SJCRH30 (cell line): ENCODE measurements around the gene LINGO1. TPM values are rescaled to one million over a fixed set of nuclear protein-coding genes. Genes with fewer than 3 reads are reported as not detected.

ENCODE experiments used
- DNase-seq, 2 experiments: peaks; one replicate each; pipeline ENCODE4 v3.0.0-alpha.2; 2015 to 2020
- H3K27ac ChIP-seq: fragments of 250-450 bp; sonication (Bioruptor Pico); 2 replicates; pipeline ENCODE4 v1.5.1; 2020; ENCODE audit warnings: mild to moderate bottlenecking, moderate library complexity
- H3K27me3 ChIP-seq: fragments of 250-450 bp; sonication (Bioruptor Pico); 2 replicates; pipeline ENCODE4 v1.5.1; 2020; ENCODE audit warnings: mild to moderate bottlenecking, moderate library complexity
- H3K36me3 ChIP-seq: fragments of 250-450 bp; sonication (Bioruptor Pico); 2 replicates; pipeline ENCODE4 v1.5.1; 2020; ENCODE audit warnings: mild to moderate bottlenecking, moderate library complexity
- H3K4me1 ChIP-seq: fragments of 250-450 bp; sonication (Bioruptor Pico); 2 replicates; pipeline ENCODE4 v1.5.1; 2020; ENCODE audit warnings: mild to moderate bottlenecking, moderate library complexity
- H3K4me3 ChIP-seq: fragments of 250-450 bp; sonication (Bioruptor Pico); 2 replicates; pipeline ENCODE4 v1.5.1; 2020; ENCODE audit warnings: mild to moderate bottlenecking, moderate library complexity
- H3K9me3 ChIP-seq: fragments of 250-450 bp; sonication (Bioruptor Pico); replicated peaks from 2 replicates; pipeline ENCODE4 v1.5.1; 2020; ENCODE audit warnings: mild to moderate bottlenecking, moderate library complexity
- total RNA-seq: library from RNA; depleted of rRNA; stranded (reverse); fragments of >200 nt; shearing (Covaris generic); gene quantifications from 2 replicates; pipeline ENCODE4 v1.2.3, GENCODE V29; 2014

LINGO1 gene
- total RNA-seq, 1 experiment from 2014 or later = 0.26 TPM

DNA sequence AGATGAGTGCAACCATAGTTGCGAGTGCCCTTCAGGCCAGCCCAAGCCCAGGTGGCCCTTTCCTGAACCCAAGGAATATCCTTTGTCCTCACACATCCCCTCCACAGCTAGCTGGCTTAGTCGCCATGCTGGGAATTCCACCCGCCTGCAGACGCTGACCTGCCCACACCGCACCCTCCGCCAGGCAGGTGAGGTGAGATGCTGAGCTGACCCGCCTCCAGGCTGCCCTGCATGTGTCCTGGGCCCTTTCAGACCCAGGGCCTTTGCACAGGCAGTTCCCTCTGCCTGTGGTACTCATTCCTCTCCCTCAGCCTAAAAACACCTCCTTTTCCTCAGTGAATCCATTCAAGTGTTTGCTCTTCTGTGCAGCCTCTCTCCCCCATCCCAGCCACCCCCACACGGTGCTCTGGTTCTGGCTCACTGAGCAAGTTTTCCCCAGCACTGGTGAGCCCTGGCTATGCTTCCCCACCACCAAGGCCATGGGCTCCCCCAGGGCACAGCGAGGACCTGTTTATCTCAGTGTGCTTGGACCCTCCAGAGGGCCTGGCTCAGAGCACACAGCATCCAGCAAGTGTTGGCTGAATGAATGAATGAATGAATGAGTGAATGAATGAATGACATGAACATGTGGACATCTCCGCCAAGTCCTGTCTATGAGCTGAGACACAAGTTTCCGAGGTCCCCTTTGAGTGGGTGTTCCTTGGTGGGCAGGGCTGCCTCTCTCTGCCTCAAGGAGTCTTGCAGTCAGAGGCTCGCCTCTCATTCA is 33.0 kb upstream of the LINGO1 start:
- H3K9me3 ChIP-seq = no peaks in the 10 kb centered on the region
- H3K4me3 ChIP-seq = no peak overlapping the region
- no peaks in the 10 kb centered on the region for H3K4me1 ChIP-seq
- DNase-seq = no peak
- no peak overlapping the region for H3K27ac ChIP-seq
- no peaks in the 10 kb centered on the region for H3K36me3 ChIP-seq
- no peaks in the 10 kb centered on the region for H3K27me3 ChIP-seq

DNA sequence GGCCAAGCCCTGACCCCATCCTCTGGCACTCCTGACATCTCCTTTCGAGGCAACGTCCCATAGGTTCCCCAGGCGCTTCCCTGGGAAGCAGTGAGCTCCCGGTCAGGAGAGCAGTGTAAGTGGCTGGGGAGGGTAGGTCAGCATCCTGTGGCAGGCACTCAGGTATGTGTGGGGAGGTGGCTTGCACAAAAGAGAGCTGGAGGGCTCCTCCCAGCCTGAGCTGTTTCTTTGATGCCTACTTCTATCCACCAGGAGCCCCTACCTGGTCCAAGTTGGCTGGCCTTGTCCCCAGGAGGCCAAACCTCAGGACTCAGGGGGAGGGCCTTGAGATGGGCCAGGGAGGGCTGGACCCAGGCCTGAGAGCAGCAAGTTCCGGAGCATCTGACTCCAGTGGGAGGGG is 31.7 kb upstream of the LINGO1 start:
- peaks cover under 1% of the 10 kb centered on the region; the same call in 1 of the 2 replicates for H3K27me3 ChIP-seq
- H3K4me3 ChIP-seq = no peak overlapping the region
- H3K4me1 ChIP-seq = no peaks in the 10 kb centered on the region
- H3K27ac ChIP-seq = no peak overlapping the region
- H3K36me3 ChIP-seq = no peaks in the 10 kb centered on the region
- no peaks in the 10 kb centered on the region for H3K9me3 ChIP-seq
- no peak for DNase-seq

DNA sequence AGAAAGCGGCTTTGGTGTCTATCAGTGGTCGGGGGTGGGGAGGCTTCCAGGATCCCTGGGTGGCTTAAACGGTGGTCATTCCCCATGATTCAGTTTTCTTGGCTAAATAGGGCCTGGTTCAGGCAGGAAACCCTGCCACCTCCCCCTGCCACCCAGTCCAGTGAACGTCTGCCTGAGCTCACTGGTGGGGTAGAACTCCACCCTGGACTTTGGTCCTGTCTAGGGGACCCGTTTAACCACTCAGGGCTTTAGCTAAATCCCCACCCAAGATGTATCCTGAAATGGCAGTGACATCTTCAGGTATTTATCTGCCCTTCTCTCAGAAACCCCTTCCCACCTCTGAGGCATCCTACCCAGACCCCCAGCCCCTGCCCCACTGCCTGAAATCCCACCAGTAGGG is 30.5 kb upstream of the LINGO1 start:
- H3K4me1 ChIP-seq = no peaks in the 10 kb centered on the region
- H3K4me3 ChIP-seq = no peak overlapping the region
- no peak overlapping the region for H3K27ac ChIP-seq
- H3K27me3 ChIP-seq = peaks cover 4% of the 10 kb centered on the region; the same call in 1 of the 2 replicates
- DNase-seq = no peak
- no peaks in the 10 kb centered on the region for H3K36me3 ChIP-seq
- no peaks in the 10 kb centered on the region for H3K9me3 ChIP-seq

DNA sequence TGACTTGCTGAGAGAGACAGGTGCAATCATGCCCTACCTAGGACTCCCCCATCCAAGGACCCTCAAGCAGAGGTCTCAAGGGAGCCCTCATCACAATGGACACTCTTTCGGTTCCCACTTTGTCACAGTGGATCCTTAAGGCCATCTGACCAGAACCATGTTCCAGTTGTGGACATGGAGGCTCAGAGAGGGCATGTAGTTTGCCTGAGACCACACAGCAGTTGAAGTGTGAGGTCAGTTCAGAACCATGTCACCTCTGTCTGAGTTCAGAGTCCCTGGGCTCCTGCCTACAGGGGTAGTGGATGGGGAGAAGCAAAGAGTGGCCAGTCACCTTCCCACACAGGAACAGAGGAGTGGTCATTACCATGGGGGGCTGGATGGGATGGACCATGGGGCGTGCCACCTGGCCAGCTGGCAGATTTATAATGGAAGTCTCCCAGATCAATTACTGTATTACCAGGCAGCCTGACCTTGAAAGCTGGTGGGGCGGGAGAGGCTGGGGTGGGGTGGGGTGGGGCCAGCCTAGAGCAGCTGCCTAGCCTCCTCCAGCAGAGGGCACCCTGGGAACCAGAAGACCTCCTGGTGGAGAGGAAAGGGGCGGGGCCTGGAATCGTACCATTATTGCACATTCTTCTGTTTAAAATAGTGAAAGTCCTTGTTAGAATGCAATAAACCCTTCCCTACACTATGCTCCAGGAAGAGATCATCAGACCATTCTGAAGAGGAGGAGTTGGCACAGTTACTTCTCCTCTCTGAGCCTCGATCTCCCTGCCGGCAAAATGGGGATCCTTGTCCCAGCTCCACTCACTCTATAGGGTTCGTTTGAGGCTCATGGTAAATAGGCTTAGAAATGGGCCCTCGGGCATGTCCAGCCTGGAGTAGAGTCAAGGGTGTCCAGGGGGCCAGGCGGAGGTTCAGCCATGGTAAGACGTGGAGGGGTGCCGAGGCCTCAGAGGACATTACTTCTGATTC is 26.9 kb upstream of the LINGO1 start:
- H3K4me3 ChIP-seq = no peak overlapping the region
- H3K27ac ChIP-seq = no peak overlapping the region
- H3K36me3 ChIP-seq = no peaks in the 10 kb centered on the region
- peak; percentile 70 to 71 for DNase-seq
- H3K4me1 ChIP-seq = no peaks in the 10 kb centered on the region
- peaks cover 4% of the 10 kb centered on the region; the same call in 1 of the 2 replicates for H3K27me3 ChIP-seq
- no peaks in the 10 kb centered on the region for H3K9me3 ChIP-seq

DNA sequence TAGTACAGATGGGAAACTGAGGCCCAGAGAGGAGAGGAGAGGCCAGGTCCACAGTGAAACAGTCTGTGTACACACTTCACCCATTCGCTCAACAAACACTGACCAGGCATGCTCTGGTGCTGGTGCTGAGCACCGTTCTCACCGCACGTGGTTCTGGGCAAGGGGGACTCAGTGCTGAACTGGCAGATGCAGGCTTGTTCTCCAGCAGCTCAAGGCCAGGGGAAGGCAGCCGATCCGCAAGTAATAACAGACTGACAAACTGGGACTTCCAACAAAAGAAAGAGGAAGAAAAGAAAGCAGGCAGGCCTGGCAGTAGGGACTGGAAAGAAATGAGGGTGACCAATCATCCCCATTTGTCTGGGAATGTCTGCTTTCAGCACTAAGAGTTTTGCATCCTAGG is 25.6 kb upstream of the LINGO1 start:
- DNase-seq = no peak
- H3K27me3 ChIP-seq = peaks cover 4% of the 10 kb centered on the region; the same call in 1 of the 2 replicates

DNA sequence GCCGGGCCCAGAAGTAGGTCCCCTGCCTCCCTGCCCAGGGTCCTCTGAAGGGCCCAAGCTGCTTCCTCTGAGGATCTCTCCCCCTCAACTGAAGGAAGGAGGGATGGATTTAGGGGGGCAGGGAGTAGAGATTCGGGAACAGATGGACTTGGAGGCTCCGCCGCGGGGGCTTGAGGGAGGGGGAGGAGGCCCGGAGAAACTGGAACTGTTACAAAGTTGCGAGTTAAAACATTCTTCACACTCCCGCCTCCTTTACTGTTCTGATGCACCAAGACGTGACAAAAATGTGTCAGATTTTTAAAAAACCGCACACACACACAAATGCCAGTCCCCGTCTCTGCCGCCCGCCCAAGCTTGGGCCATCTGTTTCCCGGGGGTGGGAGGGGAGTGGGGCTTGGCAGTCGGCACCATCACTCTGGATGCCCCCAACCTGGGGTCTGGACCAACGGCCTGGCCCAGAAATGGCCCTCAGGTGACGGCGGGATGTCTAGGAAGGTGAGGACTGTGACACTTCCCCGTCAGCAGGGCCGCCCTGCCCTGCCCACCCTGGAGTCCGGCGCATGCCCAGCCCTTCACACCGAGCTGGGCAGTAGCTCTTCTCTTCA is 25.0 kb upstream of the LINGO1 start:
- no peak for DNase-seq
- no peaks in the 10 kb centered on the region for H3K9me3 ChIP-seq
- no peaks in the 10 kb centered on the region for H3K36me3 ChIP-seq
- H3K27me3 ChIP-seq = peaks cover 4% of the 10 kb centered on the region; the same call in 1 of the 2 replicates
- H3K27ac ChIP-seq = no peak overlapping the region
- H3K4me3 ChIP-seq = no peak overlapping the region
- no peaks in the 10 kb centered on the region for H3K4me1 ChIP-seq

More for the DNA sequence above, 25.6 kb upstream of the LINGO1 start:
- H3K4me3 ChIP-seq = no peak overlapping the region
- no peak overlapping the region for H3K27ac ChIP-seq
- no peaks in the 10 kb centered on the region for H3K9me3 ChIP-seq
- H3K36me3 ChIP-seq = no peaks in the 10 kb centered on the region
- no peaks in the 10 kb centered on the region for H3K4me1 ChIP-seq

DNA sequence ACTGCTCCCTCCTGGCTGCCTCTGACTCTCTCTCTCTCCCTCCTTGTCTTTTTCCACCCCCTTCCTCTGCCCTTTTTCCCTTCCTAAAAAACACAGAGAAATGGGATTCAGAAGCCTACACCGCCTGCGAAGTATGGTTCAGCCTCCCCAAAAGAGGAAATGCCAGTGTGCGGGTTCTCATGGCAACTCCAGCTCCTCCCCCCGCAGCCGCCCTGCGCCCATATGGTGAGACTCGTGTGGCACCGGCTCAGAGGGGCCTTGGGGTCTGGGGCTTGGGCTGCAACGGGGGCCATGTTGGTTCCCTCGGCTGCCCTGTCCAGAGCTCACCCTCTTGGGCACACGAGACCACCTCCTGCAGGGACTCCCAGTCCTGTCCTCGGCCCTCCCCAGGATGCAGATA is 23.6 kb upstream of the LINGO1 start:
- H3K27me3 ChIP-seq = peaks cover 4% of the 10 kb centered on the region; the same call in 1 of the 2 replicates
- no peak overlapping the region for H3K4me3 ChIP-seq
- DNase-seq = no peak
- H3K27ac ChIP-seq = no peak overlapping the region
- H3K4me1 ChIP-seq = no peaks in the 10 kb centered on the region
- no peaks in the 10 kb centered on the region for H3K36me3 ChIP-seq
- H3K9me3 ChIP-seq = no peaks in the 10 kb centered on the region

DNA sequence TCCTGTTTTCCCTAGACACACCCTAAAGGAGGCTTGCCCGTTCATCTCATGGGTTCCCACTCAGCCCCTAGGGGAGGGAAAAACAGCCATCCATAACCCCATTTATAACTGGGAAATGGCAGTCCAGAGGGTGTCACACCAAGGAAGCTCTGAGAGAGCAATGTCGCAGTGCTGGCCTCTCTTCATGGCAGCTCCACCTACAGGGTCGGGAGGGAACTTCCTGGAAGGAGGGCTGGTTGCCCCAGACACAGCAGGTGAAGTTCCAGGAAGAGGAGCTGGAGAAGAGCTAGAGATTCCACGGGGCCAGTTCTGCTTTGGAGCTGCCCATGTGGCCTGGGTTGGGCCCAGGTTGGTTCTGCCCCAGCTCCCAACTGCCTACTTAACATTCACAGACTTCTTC is 22.3 kb upstream of the LINGO1 start:
- Histone ChIP-seq H3K36me3 (no peaks in the 10 kb centered on the region), H3K27me3 (peaks cover 4% of the 10 kb centered on the region; the same call in 1 of the 2 replicates), H3K27ac (no peak overlapping the region), H3K4me3 (no peak overlapping the region), H3K4me1 (no peaks in the 10 kb centered on the region), H3K9me3 (no peaks in the 10 kb centered on the region)
- peak in 1 of 2 experiments; percentile 20 for DNase-seq

DNA sequence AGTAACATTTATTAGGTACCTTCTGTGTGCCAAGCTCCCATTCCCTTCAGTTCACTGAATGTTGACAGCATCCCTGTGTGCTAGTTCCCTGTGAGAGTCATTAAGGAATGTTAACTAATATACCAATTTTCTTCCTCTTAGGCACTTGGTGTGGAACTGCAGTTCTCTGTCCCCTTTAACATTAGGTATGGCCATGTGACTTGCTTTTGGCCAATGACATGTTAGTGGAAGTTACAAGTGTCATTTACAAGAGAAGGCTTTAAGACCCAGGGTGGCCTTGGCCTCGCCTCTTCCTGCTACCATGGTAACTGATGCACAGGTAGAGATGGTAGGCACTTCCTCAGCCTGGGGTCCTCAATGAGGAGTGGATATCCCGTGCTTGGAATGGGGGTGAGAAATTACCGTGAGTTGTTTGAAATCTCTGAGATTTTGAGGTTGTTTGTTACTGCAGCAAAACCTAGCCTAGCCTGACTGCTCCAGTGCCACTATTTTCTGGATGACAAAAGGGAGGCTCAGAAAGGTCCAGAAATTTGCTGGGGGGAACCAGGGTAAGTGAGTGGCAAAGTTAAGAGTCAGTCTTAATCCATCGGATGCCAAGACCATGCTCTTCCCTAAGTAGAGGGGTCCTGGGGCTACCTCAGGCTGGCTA is 21.2 kb upstream of the LINGO1 start:
- no peak for DNase-seq
- H3K9me3 ChIP-seq = no peaks in the 10 kb centered on the region
- H3K27me3 ChIP-seq = no peaks in the 10 kb centered on the region; the same call in 1 of the 2 replicates

DNA sequence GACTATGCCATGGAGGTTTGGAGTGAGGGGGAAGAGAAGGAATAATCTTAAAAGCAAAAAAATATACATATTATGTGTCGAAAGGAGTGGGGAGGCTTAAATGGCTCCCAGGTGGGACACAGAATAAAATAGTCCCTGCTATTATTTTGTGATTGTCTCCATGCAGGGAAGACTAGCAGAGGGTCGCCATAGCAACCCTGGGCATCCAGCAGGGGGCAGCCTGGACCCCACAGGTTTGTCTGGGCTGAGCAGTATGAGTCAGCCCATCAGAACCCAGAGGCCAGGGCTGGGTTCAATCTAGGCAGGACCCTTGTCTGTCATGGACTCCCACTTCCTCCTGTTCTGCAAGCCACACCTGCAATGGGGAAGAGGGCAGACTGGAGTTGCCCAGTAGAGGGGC is 17.6 kb upstream of the LINGO1 start:
- Histone ChIP-seq H3K4me1 (no peaks in the 10 kb centered on the region), H3K27ac (no peak overlapping the region), H3K27me3 (no peaks in the 10 kb centered on the region; the same call in 1 of the 2 replicates), H3K36me3 (no peaks in the 10 kb centered on the region), H3K9me3 (no peaks in the 10 kb centered on the region), H3K4me3 (no peak overlapping the region)
- DNase-seq = peak; percentile 35 to 36

More for the DNA sequence above, 21.2 kb upstream of the LINGO1 start:
- Histone ChIP-seq H3K36me3 (no peaks in the 10 kb centered on the region), H3K4me3 (no peak overlapping the region), H3K4me1 (no peaks in the 10 kb centered on the region), H3K27ac (no peak overlapping the region)

DNA sequence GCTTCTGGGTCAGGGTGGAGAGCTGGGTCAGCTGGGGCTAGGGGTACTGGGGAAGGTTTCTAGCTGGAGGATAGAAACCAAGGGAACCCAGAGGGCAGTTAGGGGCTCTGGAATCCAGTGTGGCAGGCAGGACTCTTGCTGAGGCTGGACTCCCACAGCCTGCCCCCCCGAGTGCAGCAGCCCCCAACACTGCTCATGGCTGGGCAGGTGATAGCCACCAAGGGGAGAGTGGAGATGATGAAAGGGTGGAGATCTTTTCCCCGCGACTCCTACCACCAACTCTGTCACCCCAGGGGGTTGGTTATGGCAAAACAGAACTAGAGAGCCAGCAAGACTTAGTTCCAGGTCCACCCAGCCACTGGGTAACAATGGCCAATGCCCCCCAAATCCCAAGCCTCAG is 16.9 kb upstream of the LINGO1 start:
- Histone ChIP-seq H3K27me3 (no peaks in the 10 kb centered on the region; the same call in 1 of the 2 replicates), H3K36me3 (no peaks in the 10 kb centered on the region), H3K4me1 (no peaks in the 10 kb centered on the region), H3K4me3 (no peak overlapping the region), H3K27ac (no peak overlapping the region), H3K9me3 (no peaks in the 10 kb centered on the region)
- no peak for DNase-seq

DNA sequence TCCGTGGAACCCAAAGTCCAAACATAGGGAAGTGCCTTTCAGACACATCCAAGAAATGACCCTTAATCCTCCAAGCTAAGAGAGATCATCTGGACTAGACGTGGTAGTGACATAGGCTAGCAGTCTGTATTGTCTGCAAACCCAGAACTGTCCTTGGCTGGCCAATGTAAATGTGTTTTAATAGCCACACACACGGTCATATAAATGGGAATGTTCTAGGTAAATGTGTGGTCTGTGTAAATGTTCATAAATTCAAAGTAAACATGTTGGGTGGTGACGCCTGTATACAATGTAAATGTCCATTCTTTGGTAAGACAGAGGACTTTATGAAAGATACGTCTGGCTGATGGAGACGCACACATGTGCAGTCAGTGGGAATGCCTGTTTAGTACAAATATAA is 16.3 kb upstream of the LINGO1 start:
- Histone ChIP-seq H3K9me3 (no peaks in the 10 kb centered on the region), H3K27me3 (no peaks in the 10 kb centered on the region; the same call in 1 of the 2 replicates)
- no peak for DNase-seq

DNA sequence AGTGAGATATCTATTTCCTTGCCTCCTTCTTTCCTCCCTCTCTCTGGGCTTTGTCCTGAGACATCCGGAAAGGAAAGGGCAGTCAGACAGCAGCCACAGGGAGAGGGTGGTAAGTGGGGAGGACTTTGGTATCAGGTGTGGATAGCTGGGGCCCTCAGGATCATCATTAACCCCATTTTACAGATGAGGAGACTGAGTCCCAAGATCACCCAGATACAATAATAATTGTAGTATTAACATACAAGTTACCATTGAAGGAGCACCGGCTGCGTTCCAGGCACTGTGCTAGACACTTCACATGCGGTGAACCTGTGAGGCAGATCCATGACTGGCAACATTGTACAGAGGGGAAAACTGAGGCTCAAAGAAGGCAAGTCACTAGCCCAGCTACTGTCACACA is 15.2 kb upstream of the LINGO1 start:
- no peak for DNase-seq
- no peaks in the 10 kb centered on the region for H3K36me3 ChIP-seq
- H3K27me3 ChIP-seq = peaks cover 4% of the 10 kb centered on the region; the same call in 1 of the 2 replicates
- H3K4me3 ChIP-seq = no peak overlapping the region
- no peaks in the 10 kb centered on the region for H3K9me3 ChIP-seq
- no peak overlapping the region for H3K27ac ChIP-seq
- H3K4me1 ChIP-seq = no peaks in the 10 kb centered on the region

More for the DNA sequence above, 16.3 kb upstream of the LINGO1 start:
- Histone ChIP-seq H3K4me1 (no peaks in the 10 kb centered on the region), H3K4me3 (no peak overlapping the region), H3K36me3 (no peaks in the 10 kb centered on the region), H3K27ac (no peak overlapping the region)

DNA sequence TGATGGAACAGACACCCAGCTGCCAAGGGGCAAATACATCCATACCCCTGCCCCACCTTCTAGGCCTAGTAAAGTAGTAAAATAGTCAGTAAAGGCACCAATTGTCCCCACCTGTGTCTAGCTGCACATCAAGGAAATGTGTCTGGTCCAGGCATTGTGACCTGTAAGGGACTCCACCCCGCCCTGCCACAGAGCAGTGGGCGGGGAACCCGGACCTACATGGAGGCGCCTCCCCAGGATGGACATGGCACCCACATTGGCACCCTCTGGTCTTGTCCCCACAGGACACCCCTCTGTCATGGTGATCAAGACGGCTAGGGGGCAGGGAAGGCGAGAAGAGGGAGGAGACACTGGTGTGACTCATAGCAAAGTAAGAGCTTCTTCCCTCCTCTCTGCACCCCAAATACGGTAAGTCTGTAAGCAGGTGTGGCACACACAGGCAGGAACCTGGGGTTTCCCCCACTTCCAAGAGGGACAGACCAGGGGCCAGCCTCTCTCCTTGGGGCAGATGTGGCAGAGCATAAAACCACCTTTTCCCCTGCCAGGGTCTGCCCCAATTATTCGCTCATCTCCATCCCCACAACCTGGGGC is 13.5 kb upstream of the LINGO1 start:
- no peaks in the 10 kb centered on the region for H3K4me1 ChIP-seq
- no peaks in the 10 kb centered on the region for H3K36me3 ChIP-seq
- H3K4me3 ChIP-seq = no peak overlapping the region
- H3K27ac ChIP-seq = no peak overlapping the region
- H3K27me3 ChIP-seq = peaks cover 12% of the 10 kb centered on the region; the same call in 1 of the 2 replicates
- DNase-seq = no peak
- no peaks in the 10 kb centered on the region for H3K9me3 ChIP-seq
